WI38 (cell line): Measurements from ENCODE around the gene ZFHX3.

ENCODE experiments used
- H3K4me3 ChIP-seq: 2 replicates; pipeline ENCODE4 v1.5.1; 2011; ENCODE audit warnings: low read depth, mild to moderate bottlenecking, control low read depth, low read length
- TF ChIP-seq, protein P1 (sequence below): IDR thresholded peaks from 2 replicates; pipeline ENCODE4 v1.5.1; 2012; ENCODE audit warnings: low read depth, mild to moderate bottlenecking, control low read depth, low read length

The ZFHX3 gene

GRCh38 chr16:72838951-72839350 lies 209.0 kb downstream of the ZFHX3 start:
- TF ChIP-seq, protein P1, sequence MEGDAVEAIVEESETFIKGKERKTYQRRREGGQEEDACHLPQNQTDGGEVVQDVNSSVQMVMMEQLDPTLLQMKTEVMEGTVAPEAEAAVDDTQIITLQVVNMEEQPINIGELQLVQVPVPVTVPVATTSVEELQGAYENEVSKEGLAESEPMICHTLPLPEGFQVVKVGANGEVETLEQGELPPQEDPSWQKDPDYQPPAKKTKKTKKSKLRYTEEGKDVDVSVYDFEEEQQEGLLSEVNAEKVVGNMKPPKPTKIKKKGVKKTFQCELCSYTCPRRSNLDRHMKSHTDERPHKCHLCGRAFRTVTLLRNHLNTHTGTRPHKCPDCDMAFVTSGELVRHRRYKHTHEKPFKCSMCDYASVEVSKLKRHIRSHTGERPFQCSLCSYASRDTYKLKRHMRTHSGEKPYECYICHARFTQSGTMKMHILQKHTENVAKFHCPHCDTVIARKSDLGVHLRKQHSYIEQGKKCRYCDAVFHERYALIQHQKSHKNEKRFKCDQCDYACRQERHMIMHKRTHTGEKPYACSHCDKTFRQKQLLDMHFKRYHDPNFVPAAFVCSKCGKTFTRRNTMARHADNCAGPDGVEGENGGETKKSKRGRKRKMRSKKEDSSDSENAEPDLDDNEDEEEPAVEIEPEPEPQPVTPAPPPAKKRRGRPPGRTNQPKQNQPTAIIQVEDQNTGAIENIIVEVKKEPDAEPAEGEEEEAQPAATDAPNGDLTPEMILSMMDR = no peak

DNA sequence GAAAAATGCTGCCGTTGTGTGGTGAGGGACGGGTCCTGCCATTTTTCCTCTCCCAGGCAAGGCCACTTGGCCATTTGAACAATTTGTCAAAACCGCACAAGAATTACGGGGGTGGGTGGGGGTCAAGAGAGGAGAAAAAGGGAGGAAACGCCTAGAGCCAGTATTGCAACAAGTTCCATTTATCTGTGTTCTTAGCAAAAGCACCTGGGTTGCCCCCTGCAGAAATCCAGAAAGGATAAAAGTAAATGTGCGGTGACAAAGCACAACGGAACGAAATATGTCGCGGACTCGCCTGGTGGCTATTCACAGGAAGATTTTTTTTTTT lies 209.4 kb downstream of the ZFHX3 start:
- TF ChIP-seq, protein P1 = no peak
- no peak overlapping the region for H3K4me3 ChIP-seq

More at GRCh38 chr16:72838951-72839350, 209.0 kb downstream of the ZFHX3 start:
- no peak overlapping the region for H3K4me3 ChIP-seq

GRCh38 chr16:72837846-72838585 lies 209.9 kb downstream of the ZFHX3 start:
- TF ChIP-seq, protein P1 = no peak
- no peak overlapping the region for H3K4me3 ChIP-seq

- TF ChIP-seq, protein P1 = no peak
- H3K4me3 ChIP-seq = no peak overlapping the region
Observed at GRCh38 chr16:72836985-72837384, 210.9 kb downstream of the ZFHX3 start.

DNA sequence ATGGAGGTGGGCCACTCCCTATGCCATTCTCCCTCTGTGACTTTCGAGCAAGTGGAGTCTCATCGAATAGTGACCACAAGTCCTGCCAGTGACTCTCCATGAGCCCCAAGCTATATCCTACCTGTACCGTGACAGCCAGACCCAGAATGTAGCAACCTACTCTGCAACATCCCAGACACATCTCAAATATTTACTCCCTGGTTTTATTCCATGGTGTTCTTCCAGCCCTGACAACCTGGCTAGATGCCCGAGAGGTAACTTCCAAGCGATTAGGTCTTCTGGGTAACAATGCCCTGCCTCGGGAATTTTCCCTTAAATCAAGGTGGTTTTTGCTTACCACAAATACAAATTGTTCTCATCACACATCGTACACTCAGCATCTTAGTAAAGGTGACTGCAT lies 211.7 kb downstream of the ZFHX3 start:
- TF ChIP-seq, protein P1 = no peak
- no peak overlapping the region for H3K4me3 ChIP-seq

DNA sequence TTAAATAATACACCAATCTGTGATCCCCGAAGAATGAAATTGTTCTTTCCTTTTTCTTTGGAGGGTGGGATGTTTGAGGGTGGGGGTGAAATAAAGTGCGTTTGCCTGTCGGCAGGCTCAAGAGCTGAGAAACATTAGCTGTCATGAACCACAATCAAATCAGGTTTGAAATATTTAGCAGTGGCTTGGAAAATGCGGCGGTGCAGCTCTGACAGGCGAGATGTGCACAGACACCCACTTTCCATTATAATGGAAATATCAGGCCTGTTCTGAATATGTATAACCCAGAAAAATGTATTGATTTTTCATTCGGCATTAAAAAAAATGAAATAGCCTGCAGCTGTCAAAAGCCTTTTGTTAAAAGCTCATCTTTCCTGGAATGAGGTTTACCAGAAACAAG lies 212.8 kb downstream of the ZFHX3 start:
- no peak overlapping the region for H3K4me3 ChIP-seq
- TF ChIP-seq, protein P1 = no peak

GRCh38 chr16:72834499-72834898 lies 213.4 kb downstream of the ZFHX3 start:
- no peak overlapping the region for H3K4me3 ChIP-seq
- TF ChIP-seq, protein P1 = no peak
